Karpas-422 (cell line): Measurements from ENCODE around the gene HS3ST4. TPM values are rescaled to one million over a fixed set of nuclear protein-coding genes. Genes with fewer than 3 reads are reported as not detected.

Source experiments
- DNase-seq: peaks from one replicate; pipeline ENCODE4 v3.0.0-alpha.2; 2015
- H2AFZ ChIP-seq: fragments of 200-600 bp; sonication (generic); 2 replicates; pipeline ENCODE4 v1.6.1; 2014; ENCODE audit warnings: antibody characterized with exemption, low read length, mixed read lengths
- H3K27ac ChIP-seq: fragments of 200-600 bp; sonication (generic); 2 replicates; pipeline ENCODE4 v1.5.1; 2014; ENCODE audit warnings: mild to moderate bottlenecking, low read length, moderate library complexity
- H3K27me3 ChIP-seq: fragments of 200-600 bp; sonication (generic); 2 replicates; pipeline ENCODE4 v1.6.1; 2014; ENCODE audit warnings: low read length, mixed read lengths
- H3K36me3 ChIP-seq: fragments of 200-600 bp; sonication (generic); 2 replicates; pipeline ENCODE4 v1.6.1; 2014; ENCODE audit warnings: low read length, mixed read lengths; ENCODE audit not compliant: insufficient read depth
- H3K4me1 ChIP-seq: fragments of 200-600 bp; sonication (generic); 2 replicates; pipeline ENCODE4 v1.6.1; 2014; ENCODE audit warnings: mild to moderate bottlenecking, low read length, mixed read lengths
- H3K4me2 ChIP-seq: fragments of 200-600 bp; sonication (generic); 2 replicates; pipeline ENCODE4 v1.6.1; 2014; ENCODE audit warnings: low read length, low read depth, mild to moderate bottlenecking; ENCODE audit not compliant: poor library complexity, severe bottlenecking
- H3K4me3 ChIP-seq: fragments of 200-600 bp; sonication (generic); 2 replicates; pipeline ENCODE4 v1.5.1; 2014; ENCODE audit warnings: mild to moderate bottlenecking, antibody characterized with exemption, low read length, mixed read lengths
- H3K79me2 ChIP-seq: fragments of 200-600 bp; sonication (generic); 2 replicates; pipeline ENCODE4 v1.6.1; 2014; ENCODE audit warnings: mild to moderate bottlenecking, low read length, mixed read lengths
- H3K9ac ChIP-seq: fragments of 200-600 bp; sonication (generic); 2 replicates; pipeline ENCODE4 v1.6.0; 2014; ENCODE audit warnings: low read length
- H3K9me2 ChIP-seq: fragments of 200-600 bp; sonication (generic), shearing (Covaris generic); replicated peaks from 2 replicates; pipeline ENCODE4 v1.6.0; 2014; ENCODE audit warnings: mild to moderate bottlenecking, low read length, moderate library complexity; ENCODE audit not compliant: insufficient read depth
- H3K9me3 ChIP-seq: fragments of 300-700, 200-600 bp; sonication (generic); 2 replicates; pipeline ENCODE4 v1.6.1; 2014; ENCODE audit warnings: low read length, mixed read lengths
- H4K20me1 ChIP-seq: fragments of 200-600 bp; sonication (generic); 2 replicates; pipeline ENCODE4 v1.6.1; 2014; ENCODE audit warnings: mild to moderate bottlenecking, antibody characterized with exemption, low read length, low read depth; ENCODE audit not compliant: insufficient read depth
- total RNA-seq: library from RNA; depleted of rRNA; stranded (reverse); fragments of >200 nt; shearing (Covaris generic); gene quantifications from 2 replicates; pipeline ENCODE4 v1.2.3, GENCODE V29; 2014; ENCODE audit warnings: low replicate concordance; rRNA removed

The HS3ST4 gene
- total RNA-seq = not detected in 2 replicates

DNA sequence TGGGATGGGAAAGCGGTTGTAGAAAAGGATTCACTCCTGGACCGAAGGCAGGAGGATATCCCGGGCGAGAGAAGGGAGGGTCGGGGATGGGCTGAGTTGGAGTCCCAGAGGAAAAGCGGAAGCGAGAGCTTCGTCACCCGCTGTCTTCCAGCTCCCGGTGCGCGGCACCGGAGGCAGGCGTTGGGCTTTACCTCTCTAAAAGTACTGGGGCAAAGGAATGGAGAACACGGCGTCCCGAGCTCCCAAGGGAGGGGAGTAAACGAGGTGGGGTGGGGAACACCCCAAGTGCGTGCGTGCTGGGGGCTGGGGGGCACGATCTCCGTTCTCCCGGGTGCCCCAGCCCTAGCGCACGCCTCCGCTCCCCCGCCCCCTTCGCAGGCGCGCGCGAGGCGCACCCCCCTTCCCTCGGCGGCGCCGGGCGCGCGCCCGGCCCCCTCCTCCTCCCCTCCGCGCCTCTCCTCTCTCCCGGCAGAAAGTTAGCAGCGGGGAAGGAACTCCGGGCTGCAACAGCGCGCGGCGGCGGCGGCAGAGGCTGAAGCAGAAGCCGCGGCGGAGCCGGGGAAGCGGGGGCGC lies at the start of gene HS3ST4:
Gene HS3ST4, plus strand, starts transcription at position 441 of the 573 bp plus-strand sequence.
- Histone ChIP-seq H3K36me3 (no peaks in the 10 kb centered on the region), H3K79me2 (no peaks in the 10 kb centered on the region), H2AFZ (no peak within 1 kb of the TSS), H3K27ac (no peak within 1 kb of the TSS), H3K9ac (no peak within 1 kb of the TSS), H3K4me2 (no peak within 1 kb of the TSS), H3K9me2 (no peaks in the 10 kb centered on the region), H3K9me3 (no peaks in the 10 kb centered on the region), H4K20me1 (no peaks in the 10 kb centered on the region), H3K4me3 (no peak within 1 kb of the TSS), H3K4me1 (no peaks in the 10 kb centered on the region), H3K27me3 (no peaks in the 10 kb centered on the region)
- no peak for DNase-seq

- no peaks in the 10 kb centered on the region for H4K20me1 ChIP-seq
- H3K9ac ChIP-seq = no peak overlapping the region
- H3K79me2 ChIP-seq = no peaks in the 10 kb centered on the region
- H3K27ac ChIP-seq = no peak overlapping the region
- H3K4me1 ChIP-seq = no peaks in the 10 kb centered on the region
- no peak for DNase-seq
- H3K9me3 ChIP-seq = no peaks in the 10 kb centered on the region
- no peaks in the 10 kb centered on the region for H3K36me3 ChIP-seq
- no peaks in the 10 kb centered on the region for H3K27me3 ChIP-seq
- no peak overlapping the region for H3K4me3 ChIP-seq
- H3K9me2 ChIP-seq = no peaks in the 10 kb centered on the region
- no peak overlapping the region for H2AFZ ChIP-seq
- H3K4me2 ChIP-seq = no peak overlapping the region
Measured at GRCh38 chr16:25643633-25644032, 48.1 kb upstream of the HS3ST4 start.

GRCh38 chr16:25656639-25657038 lies 35.1 kb upstream of the HS3ST4 start:
- no peaks in the 10 kb centered on the region for H3K9me2 ChIP-seq
- no peaks in the 10 kb centered on the region for H3K36me3 ChIP-seq
- H3K4me3 ChIP-seq = no peak overlapping the region
- H3K4me1 ChIP-seq = no peaks in the 10 kb centered on the region
- H3K9me3 ChIP-seq = no peaks in the 10 kb centered on the region
- no peak for DNase-seq
- H2AFZ ChIP-seq = no peak overlapping the region
- no peak overlapping the region for H3K4me2 ChIP-seq
- H3K9ac ChIP-seq = no peak overlapping the region
- H4K20me1 ChIP-seq = no peaks in the 10 kb centered on the region
- no peaks in the 10 kb centered on the region for H3K27me3 ChIP-seq
- no peaks in the 10 kb centered on the region for H3K79me2 ChIP-seq
- no peak overlapping the region for H3K27ac ChIP-seq

- no peaks in the 10 kb centered on the region for H3K9me3 ChIP-seq
Measured at GRCh38 chr16:25676820-25677219, 14.9 kb upstream of the HS3ST4 start.

DNA sequence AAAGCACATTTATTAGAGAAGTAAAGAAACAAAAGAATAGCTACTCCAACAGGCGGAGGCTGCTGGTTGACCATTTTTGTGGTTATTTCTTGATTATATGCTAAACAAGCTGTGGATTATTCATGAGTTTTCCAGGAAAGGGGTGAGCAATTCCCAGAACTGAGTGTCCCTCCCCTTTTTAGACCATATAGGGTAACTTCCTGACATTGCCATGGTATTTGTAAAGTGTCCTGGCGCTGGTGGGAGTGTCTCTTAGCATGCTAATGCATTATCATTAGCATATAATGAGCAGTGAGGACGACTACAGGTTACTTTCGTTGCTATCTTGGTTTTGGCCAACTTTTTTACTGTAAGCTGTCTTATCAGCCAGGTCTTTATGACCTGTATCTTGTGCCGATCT lies 12.2 kb upstream of the HS3ST4 start:
- Histone ChIP-seq H4K20me1 (no peaks in the 10 kb centered on the region), H3K4me3 (no peak overlapping the region), H3K79me2 (no peaks in the 10 kb centered on the region), H3K36me3 (no peaks in the 10 kb centered on the region), H3K9me3 (no peaks in the 10 kb centered on the region), H3K27ac (no peak overlapping the region), H3K9ac (no peak overlapping the region), H2AFZ (no peak overlapping the region), H3K9me2 (no peaks in the 10 kb centered on the region), H3K4me1 (no peaks in the 10 kb centered on the region), H3K27me3 (no peaks in the 10 kb centered on the region), H3K4me2 (no peak overlapping the region)
- DNase-seq = no peak

More at GRCh38 chr16:25676820-25677219, 14.9 kb upstream of the HS3ST4 start:
- DNase-seq = no peak
- Histone ChIP-seq H3K4me3 (no peak overlapping the region), H3K36me3 (no peaks in the 10 kb centered on the region), H3K4me1 (no peaks in the 10 kb centered on the region), H3K9ac (no peak overlapping the region), H2AFZ (no peak overlapping the region), H3K79me2 (no peaks in the 10 kb centered on the region), H3K4me2 (no peak overlapping the region), H3K27ac (no peak overlapping the region), H4K20me1 (no peaks in the 10 kb centered on the region), H3K27me3 (no peaks in the 10 kb centered on the region), H3K9me2 (no peaks in the 10 kb centered on the region)

DNA sequence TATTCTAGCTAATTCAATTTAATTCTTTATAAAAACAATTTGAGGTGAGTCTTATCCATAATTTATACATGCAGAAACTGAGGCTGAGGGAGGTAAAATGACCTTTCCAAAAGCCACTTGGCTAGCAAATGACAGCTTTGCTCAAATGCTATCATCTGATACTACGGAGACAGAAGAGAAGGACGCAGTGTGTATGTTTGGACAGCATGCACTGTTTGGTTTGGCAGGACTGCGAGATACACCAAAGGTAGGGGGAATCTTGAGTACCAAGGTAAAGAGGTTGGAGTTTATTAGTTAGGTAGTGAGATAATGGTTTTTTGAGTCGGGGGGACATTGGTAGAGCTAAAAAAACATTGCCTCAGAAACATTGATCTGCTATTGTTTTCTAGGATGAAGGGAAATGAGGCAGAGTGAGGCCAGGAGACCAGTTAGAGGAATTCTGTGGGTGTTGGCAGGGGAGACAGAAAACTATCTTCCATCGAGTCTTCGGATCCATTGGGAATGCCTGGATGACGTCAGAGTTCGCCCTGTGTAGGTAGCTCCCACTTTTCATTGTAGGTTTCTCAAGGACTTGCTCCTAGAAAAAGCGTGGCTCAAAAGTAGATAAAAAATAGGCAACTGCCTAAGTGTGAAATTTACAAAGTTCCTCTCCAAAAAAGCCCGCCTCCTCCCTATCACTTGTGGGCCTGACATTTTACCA lies 2.5 kb upstream of the HS3ST4 start:
- Histone ChIP-seq H2AFZ (no peak overlapping the region), H3K27me3 (no peaks in the 10 kb centered on the region), H4K20me1 (no peaks in the 10 kb centered on the region), H3K4me1 (no peaks in the 10 kb centered on the region), H3K36me3 (no peaks in the 10 kb centered on the region), H3K79me2 (no peaks in the 10 kb centered on the region), H3K4me3 (no peak overlapping the region), H3K9me3 (no peaks in the 10 kb centered on the region), H3K4me2 (no peak overlapping the region), H3K9ac (no peak overlapping the region), H3K27ac (no peak overlapping the region), H3K9me2 (no peaks in the 10 kb centered on the region)
- no peak for DNase-seq

DNA sequence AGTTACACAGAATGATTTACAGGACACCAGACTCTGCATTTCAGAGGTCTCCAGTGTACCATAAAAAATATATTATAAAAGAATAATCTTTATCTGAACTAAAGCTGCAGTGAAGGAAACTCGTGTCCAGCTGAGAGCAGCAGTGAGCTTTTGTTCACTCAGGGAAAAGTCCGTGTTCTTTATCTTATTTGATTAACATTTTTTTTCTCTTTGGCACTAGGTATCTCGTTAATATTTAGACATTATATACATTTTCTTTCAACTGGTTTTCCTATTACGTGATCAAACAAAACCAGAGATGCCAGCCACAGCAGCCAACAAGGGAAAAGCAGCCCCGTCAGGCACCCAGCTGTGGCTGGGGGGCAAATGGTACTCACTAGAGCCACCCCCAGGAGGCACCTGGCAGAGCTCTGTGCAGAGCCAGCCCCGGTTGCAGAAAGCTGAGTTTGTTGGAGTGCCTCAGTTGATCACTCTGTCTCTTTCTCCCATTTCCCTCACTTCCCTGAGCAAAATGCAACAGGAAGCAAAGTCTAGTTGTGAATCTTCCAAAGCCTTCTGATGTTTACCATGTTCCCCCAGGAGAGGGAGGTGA lies 1.1 kb upstream of the HS3ST4 start:
- no peaks in the 10 kb centered on the region for H3K9me3 ChIP-seq
- no peak overlapping the region for H3K27ac ChIP-seq
- no peak overlapping the region for H3K4me3 ChIP-seq
- no peak overlapping the region for H2AFZ ChIP-seq
- no peak overlapping the region for H3K9ac ChIP-seq
- no peaks in the 10 kb centered on the region for H3K36me3 ChIP-seq
- no peaks in the 10 kb centered on the region for H3K79me2 ChIP-seq
- H3K4me1 ChIP-seq = no peaks in the 10 kb centered on the region
- H3K9me2 ChIP-seq = no peaks in the 10 kb centered on the region
- H3K27me3 ChIP-seq = no peaks in the 10 kb centered on the region
- no peak overlapping the region for H3K4me2 ChIP-seq
- H4K20me1 ChIP-seq = no peaks in the 10 kb centered on the region
- DNase-seq = no peak

- no peak for DNase-seq
- no peaks in the 10 kb centered on the region for H3K79me2 ChIP-seq
- no peaks in the 10 kb centered on the region for H3K9me3 ChIP-seq
- H3K9me2 ChIP-seq = no peaks in the 10 kb centered on the region
- H3K36me3 ChIP-seq = no peaks in the 10 kb centered on the region
- no peak overlapping the region for H3K9ac ChIP-seq
- H4K20me1 ChIP-seq = no peaks in the 10 kb centered on the region
- H3K27me3 ChIP-seq = no peaks in the 10 kb centered on the region
- H3K27ac ChIP-seq = no peak overlapping the region
- H2AFZ ChIP-seq = no peak overlapping the region
- no peak overlapping the region for H3K4me3 ChIP-seq
- no peak overlapping the region for H3K4me2 ChIP-seq
- no peaks in the 10 kb centered on the region for H3K4me1 ChIP-seq
Measured at GRCh38 chr16:25692351-25692741, 587 bp downstream of the HS3ST4 start.
